Stimulated activated CD8-positive, alpha-beta memory T cell treated with anti-CD3 and anti-CD28 coated beads, Interleukin-7, amount 100 ng/mL, for 48 hours (primary cell): ENCODE data around the gene BCAR3.
"Not testable (repeated sequence)": the region's sequence is repeated elsewhere in the genome, so short reads cannot be mapped to it uniquely, and the experiment has no call there.

Experiments used
- DNase-seq, 2 donors: peaks; one replicate each; pipeline ENCODE4 v3.0.0-alpha.2; 2020; ENCODE audit warnings: low read depth in 1 of 2; ENCODE audit errors: extremely low read depth in 1 of 2

BCAR3 gene

DNA sequence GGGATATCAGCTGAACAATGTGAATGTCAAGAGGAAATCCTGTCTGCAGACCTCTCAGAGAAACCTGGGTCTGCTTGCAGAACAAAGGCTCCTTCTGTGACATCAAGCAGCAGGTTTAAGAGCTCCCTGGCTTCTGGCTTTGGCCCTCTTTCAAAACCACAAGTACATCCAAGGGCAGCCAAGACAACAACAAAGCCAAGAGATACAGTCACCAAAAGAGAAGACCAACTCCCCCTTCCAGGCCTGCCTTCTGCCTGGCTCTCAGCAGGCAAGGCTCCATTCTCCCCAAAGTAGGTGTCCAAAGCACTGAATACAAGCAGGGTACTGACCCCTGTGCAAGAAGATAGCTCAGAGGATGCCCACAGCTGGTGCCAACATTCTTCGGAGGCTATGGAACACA lies 11.5 kb downstream of the BCAR3 start:
- DNase-seq: no peak

DNA sequence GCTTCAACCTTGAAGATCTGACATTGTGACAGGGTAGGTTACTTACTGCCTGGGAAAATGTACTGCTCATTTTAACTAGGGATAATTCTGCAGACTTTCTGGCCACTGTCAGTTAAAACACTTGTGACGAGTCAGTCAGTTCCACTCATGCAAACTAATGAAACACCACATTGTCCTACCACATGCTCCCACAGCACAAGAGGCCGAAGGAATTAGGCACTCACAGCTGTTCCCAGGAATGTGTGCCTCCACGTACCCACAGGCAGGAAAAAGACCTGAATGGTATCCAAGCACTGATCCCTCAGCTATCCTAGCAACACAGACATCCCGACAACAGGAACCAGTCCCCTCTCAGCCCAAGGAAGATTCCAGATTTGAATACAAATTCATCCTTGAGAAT lies 12.3 kb downstream of the BCAR3 start:
- no peak for DNase-seq

DNA sequence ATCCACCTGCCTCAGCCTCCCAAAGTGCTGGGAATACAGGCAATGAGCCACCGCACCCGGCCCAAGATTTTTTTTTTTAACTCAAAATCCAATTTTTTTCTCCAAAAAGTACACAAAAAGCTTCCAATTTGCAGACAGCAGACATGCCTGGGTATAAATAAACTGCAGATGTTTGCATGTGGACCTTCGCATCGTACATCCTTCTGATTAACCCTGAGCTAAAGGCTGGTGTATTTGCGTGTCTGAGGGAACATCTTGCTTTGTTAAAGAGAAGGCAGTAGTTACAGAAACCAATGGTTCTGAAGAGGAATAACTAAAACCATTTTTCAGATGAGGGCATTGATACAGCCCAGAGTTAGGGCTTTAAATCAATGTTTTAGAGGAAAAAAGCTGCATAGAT lies 12.7 kb downstream of the BCAR3 start:
- no peak for DNase-seq

DNA sequence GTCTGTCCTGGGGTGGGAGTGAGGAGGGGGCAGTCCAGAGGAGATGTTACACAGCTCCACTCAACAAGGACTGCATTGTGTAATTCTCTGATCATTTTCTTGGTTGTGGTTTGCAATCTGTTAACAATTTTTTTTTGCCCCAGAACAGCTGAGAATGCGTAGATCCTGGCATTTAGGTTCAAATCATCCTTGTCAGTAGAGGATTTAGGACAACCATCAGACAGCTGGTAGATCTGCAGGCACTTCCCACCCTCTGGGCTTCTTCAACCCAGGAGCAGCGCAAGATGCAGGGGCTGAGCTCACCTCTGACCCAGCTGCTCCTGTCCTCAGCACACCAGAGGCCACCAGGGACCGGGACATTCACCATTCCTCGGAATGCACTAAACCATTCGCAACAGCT lies 13.5 kb downstream of the BCAR3 start:
- no peak for DNase-seq

DNA sequence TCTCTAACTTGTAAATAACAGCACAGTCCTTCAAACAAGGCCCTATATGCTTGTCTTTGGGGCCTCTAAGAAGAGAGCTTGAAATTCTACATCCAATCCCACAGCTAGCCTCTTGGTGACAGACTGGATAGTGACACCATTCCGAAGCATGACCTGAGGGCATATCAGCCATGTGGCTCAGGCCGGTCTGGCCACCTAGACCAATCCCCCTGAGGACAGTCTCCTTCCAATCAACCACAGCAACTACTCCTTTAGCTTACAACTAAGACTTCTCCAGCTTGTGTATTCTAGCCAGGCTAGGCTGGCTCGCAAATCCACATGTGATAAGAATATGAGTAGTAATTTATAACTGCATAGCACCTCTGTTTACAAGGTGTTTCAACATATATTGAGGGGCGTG lies 14.0 kb downstream of the BCAR3 start:
- no peak for DNase-seq

DNA sequence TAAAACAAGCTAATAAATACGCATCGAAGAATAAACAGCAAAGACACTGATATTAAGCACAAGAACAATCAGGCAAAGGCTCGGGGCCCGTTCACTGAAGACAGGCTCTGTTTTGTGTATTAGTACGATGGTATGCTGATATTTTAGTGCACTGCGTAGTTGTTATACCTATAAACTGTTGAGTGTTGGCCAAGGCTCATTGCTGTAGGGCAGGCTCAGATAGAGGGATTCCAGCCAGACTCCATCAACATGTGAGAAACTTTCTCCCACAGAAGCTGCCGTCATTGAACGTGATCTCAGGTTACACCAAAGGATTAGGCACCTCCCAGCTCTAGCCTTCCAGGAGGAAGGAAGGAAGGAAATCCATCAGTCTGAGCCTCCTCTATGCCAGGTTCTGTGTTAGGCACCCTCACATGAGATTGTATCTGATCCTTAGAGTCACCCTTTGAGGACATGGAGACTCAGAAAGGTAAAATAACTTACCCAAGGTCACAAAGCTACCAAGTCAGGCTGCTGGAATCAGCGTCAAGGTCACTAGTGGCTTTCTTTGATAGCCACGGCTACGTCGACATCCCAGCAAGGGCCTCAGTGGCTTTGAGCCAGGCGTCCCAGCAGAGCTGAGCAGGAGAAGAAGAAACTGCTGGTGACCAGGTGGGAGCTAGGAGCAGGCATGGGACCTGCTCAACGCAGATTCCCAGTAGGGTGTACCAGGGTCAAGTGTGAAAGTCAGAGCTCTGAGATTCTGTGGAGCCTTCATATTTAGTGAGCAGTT lies 14.8 kb downstream of the BCAR3 start:
- DNase-seq: no peak

DNA sequence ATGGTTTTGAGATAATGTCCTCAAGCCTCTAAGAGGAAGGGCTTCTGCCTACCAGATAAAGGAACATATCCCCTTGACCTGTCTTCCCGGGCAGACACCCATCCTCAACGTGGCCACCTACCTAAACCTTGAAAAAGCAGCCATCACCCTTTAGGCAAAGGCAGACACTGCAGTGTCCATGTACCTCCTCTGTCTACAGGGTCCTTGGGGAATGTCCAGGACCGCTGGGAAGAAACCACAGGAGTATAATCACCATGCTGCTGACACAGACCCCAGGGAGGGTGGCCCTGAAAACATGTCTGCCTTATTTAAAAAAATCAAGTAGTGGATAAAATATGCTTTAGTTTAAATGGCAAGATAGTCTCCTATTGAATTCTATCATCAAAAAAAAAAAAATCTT lies 16.6 kb downstream of the BCAR3 start:
- no peak for DNase-seq

DNA sequence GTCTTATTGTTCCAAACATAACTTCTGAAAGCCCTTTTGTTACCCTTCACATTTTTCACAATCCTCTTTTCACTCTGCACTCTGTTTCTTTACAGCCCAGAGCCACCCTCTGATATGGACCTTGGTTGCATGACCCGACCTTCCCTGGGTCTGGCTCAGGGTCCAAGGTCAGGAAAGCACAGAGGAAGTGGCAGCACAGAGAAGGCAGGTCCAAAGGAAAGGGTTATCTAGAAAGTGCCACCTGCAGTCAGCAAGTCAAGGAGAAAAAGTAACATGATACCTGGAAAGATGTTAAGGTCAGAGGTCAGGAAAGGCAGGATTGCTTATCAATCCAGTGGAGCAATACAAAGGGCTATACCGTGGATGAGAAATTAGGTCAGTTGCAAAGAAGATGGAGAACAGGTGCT lies 18.4 kb downstream of the BCAR3 start:
- DNase-seq: no peak

DNA sequence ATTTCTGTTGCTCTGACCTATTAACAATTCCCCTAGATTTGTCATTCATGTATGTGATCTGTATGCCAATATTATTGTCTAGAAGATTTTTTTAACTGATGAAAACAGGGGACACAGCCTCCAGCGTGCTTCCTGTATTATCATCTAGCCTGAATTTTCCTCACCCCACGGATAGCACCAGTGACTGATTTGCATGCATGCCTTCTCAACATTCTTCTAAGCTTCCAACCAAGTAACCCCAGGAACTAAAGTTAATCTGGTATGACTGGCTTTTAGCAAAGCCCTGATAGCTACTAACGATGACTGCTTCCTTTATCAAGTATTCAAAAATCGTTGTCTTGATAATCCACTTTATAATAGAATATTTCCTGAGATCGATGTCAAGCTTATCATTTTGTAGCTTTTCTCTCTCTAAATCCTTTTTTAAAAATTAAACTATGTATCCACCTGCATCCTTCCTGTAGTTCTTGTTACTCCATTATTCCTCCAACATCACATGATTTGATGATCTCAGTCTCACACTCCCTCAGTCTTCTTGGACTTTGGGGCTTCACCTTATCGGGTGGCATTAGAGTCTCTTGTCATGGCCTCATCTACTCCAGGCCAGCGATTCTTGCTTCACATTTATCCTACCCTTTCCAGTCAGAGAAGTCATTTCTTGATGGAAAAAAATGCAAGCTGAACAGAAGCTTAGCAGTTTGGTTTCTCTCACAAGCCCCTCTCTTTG lies 19.0 kb downstream of the BCAR3 start:
- DNase-seq: no peak

DNA sequence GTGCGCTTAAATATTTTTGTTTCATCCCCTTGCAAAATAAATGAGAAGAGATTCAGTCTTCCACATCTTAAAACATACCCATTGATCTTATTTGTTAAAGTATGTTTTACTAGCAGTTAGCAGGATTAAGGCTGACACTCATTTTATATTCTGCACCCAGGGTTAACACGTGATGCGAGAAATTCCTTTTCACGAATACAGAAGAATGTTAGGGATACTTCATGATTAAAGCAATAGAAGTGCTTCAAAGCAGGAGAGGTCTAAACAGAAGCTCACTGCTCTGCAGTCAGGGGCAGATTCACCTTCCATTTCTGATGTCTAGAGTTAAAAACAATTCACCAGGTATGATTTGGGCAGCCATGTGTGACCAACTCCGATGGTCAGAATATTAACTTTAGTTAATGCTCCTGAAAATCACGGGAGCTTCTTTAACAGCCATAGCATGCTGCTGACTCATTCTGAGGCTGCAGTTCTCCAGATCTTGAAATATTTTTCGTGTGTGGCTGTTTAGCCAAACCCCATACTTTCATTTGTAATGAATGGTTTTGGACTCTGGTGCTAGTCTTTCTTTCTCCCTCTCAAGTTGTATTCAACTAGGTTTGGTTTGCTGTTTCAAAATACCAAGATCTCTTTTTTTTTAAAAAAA lies 19.7 kb downstream of the BCAR3 start:
- no peak for DNase-seq

DNA sequence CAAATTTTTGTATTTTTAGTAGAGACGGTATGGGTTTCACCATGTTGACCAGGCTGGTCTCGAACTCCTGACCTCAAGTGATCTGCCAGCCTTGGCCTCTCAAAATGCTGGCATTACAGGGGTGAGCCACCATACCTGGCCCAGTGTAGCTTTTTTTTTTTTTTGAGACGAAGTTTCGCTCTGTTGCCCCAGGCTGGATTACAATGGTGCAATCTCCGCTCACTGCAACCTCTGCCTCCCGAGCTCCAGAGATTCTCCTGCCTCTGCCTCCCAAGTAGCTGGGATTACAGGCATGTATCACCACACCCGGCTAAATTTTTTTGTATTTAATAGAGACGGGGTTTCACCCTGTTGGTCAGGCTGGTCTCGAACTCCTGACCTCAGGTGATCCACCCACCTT lies 20.3 kb downstream of the BCAR3 start:
- not testable (repeated sequence) for DNase-seq

DNA sequence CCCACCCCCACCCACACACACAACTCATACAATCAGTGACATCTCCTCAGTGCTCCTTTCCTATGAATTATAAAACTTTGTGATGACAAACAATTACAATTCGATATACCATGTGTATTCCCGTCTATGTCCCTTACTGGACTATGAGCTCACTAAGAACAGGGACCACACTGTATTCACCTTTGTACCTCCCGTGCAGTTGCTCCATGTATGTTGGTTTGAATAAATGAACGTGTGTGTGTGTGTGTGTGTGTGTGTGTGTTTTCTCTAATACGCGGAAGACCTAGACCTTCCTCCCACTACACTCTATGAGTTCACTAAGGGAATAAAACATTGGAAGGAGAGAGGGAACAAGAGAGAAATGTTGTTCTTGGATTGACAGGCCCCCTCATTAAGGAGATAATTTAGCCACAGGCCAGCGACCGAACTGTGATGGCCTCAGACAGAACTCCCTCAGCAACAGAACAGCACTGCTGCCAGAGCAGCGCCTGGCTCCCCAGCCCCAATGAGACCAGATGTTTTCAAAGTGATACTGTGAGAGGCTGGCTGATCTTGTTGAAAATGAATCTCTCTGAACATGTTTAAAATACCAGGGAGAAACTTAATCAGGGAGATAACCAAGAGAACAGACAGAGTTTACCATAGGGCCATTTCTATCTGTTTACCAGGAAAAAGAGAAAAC lies 21.7 kb downstream of the BCAR3 start:
- DNase-seq: no peak

DNA sequence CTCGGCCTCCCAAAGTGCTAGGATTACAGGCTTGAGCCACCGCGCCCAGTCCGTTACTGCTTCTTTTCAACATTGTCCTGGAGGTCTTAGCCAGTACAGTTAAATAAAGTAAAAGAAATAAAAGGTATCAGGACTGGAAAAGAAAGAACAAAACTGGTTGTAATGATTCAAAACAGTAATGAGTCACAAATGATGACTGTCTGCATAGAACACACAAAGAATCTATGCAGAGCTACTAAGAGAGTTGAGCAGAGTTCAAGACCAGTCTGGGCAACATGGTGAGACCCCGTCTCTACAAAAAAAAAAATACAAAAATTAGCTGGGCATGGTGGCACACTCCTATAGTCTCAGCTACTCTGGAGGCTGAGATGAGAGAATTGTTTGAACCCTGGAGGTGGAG lies 23.4 kb downstream of the BCAR3 start:
- no peak for DNase-seq

DNA sequence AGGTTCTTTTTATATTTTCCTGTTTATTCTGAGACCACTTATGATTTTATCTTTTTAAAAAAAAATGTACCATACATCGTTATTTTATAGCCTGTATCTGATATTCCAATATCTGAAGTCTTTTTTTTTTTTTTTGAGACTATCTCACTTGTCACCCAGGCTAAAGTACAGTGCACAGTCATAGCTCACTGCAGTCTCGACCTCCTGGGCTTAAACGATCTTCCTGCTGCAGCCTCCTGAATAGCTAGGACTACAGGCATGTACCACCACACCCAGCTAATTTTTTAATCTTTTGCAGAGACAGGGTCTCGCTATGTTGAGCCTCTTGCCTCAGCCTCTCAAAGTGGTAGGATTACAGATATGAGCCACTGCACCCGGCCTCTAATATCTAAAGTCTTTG lies 25.1 kb downstream of the BCAR3 start:
- no peak for DNase-seq

DNA sequence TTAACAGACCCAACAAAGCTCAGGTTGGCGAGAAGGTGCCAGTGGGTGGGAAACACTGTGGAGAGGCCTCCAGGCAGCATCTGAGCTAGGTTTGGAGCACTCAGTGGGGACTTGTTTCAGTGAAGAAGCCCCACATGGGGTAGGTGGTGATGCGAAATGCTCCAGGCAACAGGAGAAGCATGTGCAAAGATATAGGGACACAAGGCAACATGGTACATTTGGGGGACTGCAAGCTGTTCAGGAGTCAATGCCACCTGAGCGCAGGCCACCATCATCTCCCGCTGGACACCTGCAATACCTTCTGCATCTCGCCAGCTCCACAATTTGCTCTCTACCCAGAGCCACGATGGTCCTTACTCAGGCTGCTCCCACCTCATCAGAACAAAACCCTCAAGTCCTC lies 28.0 kb downstream of the BCAR3 start:
- no peak for DNase-seq

DNA sequence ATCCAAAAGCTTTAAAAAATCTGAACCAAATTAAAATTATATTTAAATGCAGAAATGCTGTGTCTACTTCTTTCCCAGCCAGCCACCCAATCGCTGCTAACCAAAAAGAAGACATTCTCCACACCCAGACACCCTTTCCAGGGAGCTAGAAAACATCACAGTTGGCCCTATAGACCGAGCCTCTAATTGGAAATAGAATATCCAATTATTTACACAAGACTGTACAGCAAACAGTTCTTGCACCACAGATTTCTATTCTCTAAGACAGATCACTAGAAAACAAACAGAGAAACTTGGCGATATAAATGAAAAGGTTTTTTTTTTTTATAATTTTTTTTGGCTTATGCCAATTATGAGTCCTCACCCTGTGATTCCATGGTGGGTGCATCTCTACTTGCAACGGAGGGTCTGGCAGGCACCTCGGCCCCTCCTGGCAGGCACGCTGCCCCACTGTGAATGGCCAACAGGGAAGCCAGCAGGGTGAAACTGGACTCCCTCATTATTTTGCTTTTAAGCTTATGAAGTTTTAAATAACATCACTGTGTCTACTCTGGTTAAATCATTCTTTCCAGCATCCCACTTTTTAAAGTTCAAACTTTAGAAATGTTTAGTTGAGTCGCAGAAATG lies 29.2 kb downstream of the BCAR3 start:
- DNase-seq: no peak

DNA sequence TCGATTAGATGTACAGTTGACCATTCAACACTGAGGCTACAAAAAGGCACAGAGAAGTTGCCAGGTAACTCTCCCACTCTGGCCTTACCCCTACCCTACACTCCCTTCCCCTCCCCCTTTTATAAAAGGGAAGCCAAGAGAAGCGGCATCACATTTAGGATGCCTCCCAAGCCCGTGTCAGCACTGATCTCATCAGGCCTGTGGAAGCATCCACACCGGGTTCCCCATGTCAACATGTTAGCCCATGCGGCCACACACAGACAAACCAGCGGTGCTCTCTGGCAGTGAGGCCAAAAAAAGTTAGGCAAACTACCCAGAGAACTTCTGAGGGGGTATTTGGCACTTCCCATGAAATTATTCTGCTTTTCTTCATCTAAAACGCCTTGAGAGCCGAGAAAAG lies 29.9 kb downstream of the BCAR3 start:
- no peak for DNase-seq

DNA sequence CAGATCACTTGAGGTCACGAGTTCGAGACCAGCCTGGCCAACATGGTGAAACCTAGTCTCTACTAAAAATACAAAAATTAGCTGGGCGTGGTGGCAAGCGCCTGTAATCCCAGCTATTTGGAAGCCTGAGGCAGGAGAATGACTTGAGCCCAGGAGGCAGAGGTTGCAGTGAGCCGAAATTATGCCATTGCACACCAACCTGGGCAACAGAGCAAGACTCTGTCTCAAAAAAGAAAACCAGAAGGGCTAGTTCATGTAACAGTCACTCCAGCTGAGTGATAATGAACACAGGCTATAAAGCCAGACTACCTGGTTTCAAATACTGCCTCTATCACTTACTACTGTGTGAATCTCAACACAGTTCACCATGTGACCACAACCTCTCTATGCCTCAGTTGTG lies 31.5 kb downstream of the BCAR3 start:
- not testable (repeated sequence) for DNase-seq

DNA sequence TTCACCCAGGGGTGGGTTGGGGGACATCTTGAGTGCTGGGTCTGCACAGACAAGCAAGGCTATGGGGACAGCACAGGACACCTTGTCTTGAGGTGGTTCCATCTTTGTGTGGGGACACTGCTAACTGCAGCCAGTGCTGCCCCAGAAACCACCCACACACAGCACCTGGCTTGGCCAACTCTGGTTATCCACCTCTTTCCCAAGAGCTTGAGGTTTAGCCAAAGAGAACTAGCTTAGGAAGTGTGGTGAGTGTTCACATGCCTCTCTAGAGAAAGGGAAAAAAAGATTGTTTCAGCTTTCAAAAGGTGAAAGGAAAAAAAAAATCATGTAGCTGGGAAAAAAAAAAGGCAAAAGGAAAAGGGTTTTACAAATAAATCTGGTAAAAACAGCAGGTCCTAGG lies 32.4 kb downstream of the BCAR3 start:
- no peak for DNase-seq

DNA sequence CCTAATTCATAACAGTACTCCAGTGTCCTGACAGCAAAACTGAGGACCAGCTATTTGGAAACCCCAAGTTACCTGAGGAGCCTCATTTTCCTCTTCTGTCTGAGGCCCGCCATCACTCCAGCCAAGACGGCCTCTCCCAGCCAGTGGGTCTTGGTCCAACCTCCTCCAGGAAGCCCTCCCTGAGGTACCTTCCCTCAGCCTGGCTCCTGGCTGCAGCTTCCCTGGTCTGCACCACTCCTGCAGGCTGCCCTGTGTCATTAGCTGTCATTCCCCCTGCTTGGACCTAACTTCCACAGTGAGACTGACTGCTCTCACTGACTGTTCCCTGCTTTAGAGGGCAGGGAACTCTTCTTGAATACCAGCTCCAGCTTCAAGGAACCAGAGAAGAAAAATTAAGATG lies 33.0 kb downstream of the BCAR3 start:
- DNase-seq: no peak

DNA sequence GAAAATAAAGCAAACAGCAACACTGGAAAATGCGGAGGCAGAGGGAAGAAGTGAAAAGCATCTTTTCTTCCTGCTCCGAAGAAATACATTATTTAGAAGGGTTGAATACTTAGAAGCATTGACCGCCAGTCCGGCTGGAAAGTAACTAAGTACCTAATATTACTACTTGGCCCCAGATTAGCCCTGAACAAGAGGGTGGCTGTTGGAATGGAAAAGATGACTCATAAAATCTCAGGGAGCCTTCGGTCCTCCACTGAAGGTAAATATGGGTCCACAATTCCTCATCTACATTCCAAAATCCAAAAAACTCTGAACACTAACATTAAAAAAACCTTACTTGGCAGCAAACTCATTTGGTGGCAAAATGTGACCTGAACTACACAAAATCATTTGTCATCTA lies 40.1 kb downstream of the BCAR3 start:
- no peak for DNase-seq
